K562 (cell line): ENCODE data around the gene RCOR2. TPM values are rescaled to one million over a fixed set of nuclear protein-coding genes. Genes with fewer than 3 reads are reported as not detected.

Source experiments
- BDP1 ChIP-seq: IDR thresholded peaks from 3 replicates; pipeline ENCODE4 v1.6.1; 2011; ENCODE audit not compliant: insufficient read length, insufficient read depth
- BRF2 ChIP-seq: IDR thresholded peaks from 3 replicates; pipeline ENCODE4 v1.6.1; 2011; ENCODE audit warnings: borderline replicate concordance, mild to moderate bottlenecking; ENCODE audit not compliant: insufficient read length, insufficient read depth
- GMEB1 ChIP-seq: fragments of 250-450 bp; sonication (Bioruptor Pico); IDR thresholded peaks from 2 replicates; pipeline ENCODE4 v1.4.0; 2020; ENCODE audit warnings: mild to moderate bottlenecking
- HNRNPLL ChIP-seq: fragments of 200-400 bp; formaldehyde crosslinking; IDR thresholded peaks from 2 replicates; pipeline ENCODE4 v1.6.1; 2017; ENCODE audit warnings: low read length, low read depth, mild to moderate bottlenecking; ENCODE audit not compliant: poor library complexity, severe bottlenecking
- MGA ChIP-seq: fragments of 450-650 bp; IDR thresholded peaks from 2 replicates; pipeline ENCODE4 v1.6.1; 2016; ENCODE audit warnings: mild to moderate bottlenecking, moderate library complexity
- PYGO2 ChIP-seq: fragments of 450-650 bp; IDR thresholded peaks from 2 replicates; pipeline ENCODE4 v1.6.1; 2016; ENCODE audit warnings: mild to moderate bottlenecking, missing genetic modification characterization, moderate library complexity, missing compliant biosample characterization
- VEZF1 ChIP-seq: fragments of 200-800 bp; sonication (Bioruptor generic); IDR thresholded peaks from 2 replicates; pipeline ENCODE4 v1.6.1; 2017; ENCODE audit warnings: missing genetic modification characterization, missing compliant biosample characterization
- ZBTB1 ChIP-seq: sonication (generic); formaldehyde crosslinking; IDR thresholded peaks from 2 replicates; pipeline ENCODE4 v1.8.1; 2023; ENCODE audit warnings: missing genetic modification reagents, low read depth, mild to moderate bottlenecking, borderline replicate concordance
- ZNF778 ChIP-seq: fragments of 450-650 bp; formaldehyde crosslinking; IDR thresholded peaks from 2 replicates; pipeline ENCODE4 v1.4.0; 2020; ENCODE audit warnings: mild to moderate bottlenecking, moderate library complexity
- ZSCAN29 ChIP-seq: fragments of 450-650 bp; IDR thresholded peaks from 2 replicates; pipeline ENCODE4 v1.6.1; 2017
- polyA plus RNA-seq, 8 experiments: library from polyadenylated mRNA; depleted of rRNA in 4 of 8; stranded (reverse) in 5 of 8; unstranded in 3 of 8; fragments of >200 nt; fragmentation: Nextera tagmentation in 2 of 8; fragmentation: Illumina TruSeq in 1 of 8; extraction: Ambion mirVana in 2 of 8; extraction: Trizol in 1 of 8; gene quantifications; 2 replicates each; pipeline versions ENCODE4 v1.2.1 to v1.2.3, GENCODE V29; 2011 to 2014; ENCODE audit warnings: inconsistent platforms in 1 of 8, missing spikeins in 1 of 8
- total RNA-seq, 7 experiments: library from RNA; depleted of rRNA in 6 of 7; stranded (reverse); fragments of >200 nt in 6 of 7; fragmentation: Illumina TruSeq in 2 of 7; extraction: Trizol in 2 of 7; gene quantifications; 2 replicates each; pipeline versions ENCODE4 v1.2.1 to v1.2.3, GENCODE V29; 2011 to 2021; ENCODE audit warnings: low replicate concordance in 1 of 7

RCOR2 gene
- total and polyA plus RNA-seq, 9 of the 15 experiments (the other 6 are each of a cell fraction or from before 2014, with no cell fraction given), result 0.04 to 6.5 (median 2.5) TPM; not detected in 1

GRCh38 chr11:63917692-63918506 lies 935 bp upstream of the RCOR2 start (continued):
- TF ChIP-seq MGA (peak; percentile 65; the same call in 1 of the 2 replicates), BDP1 (no peak), ZBTB1 (CRISPR knock-in tag) (peak; percentile 76; the same call in 1 of the 2 replicates), GMEB1 (CRISPR knock-in tag) (no peak), ZNF778 (CRISPR knock-in tag) (no peak), HNRNPLL (no peak), VEZF1 (peak; percentile 67), ZSCAN29 (no peak), BRF2 (no peak), PYGO2 (tag) (no peak)
